ENCODE measurements around the gene ERMARD.

GRCh38 chr6:169808608-169808967 lies 57.2 kb downstream of the ERMARD start:
- TF ChIP-seq CTCF (IDR thresholded peaks at IDR 0.05; ENCODE audit: low read depth, low read length, poor library complexity, severe bottlenecking) = no peak
- TF ChIP-seq EZH2phosphoT487 (IDR thresholded peaks at IDR 0.05; ENCODE audit: borderline replicate concordance, low read length) = no peak

Data from DOHH2 (cell line).